AG10803 (cell line): ENCODE measurements around the gene PFN4.
"Not testable (repeated sequence)": the region's sequence is repeated elsewhere in the genome, so short reads cannot be mapped to it uniquely, and the experiment has no call there.

ENCODE experiments used
- DNase-seq: peaks from one replicate; pipeline ENCODE4 v3.0.0; 2010; ENCODE audit warnings: low read depth
- H3K4me3 ChIP-seq: 2 replicates; pipeline ENCODE4 v1.5.1; 2011; ENCODE audit warnings: mild to moderate bottlenecking, low read length, control low read depth
- CTCF ChIP-seq: conservative IDR thresholded peaks from 2 replicates; pipeline ENCODE4 v1.5.1; 2011; ENCODE audit warnings: mild to moderate bottlenecking, low read length, control low read depth, inconsistent platforms

PFN4 gene

DNA sequence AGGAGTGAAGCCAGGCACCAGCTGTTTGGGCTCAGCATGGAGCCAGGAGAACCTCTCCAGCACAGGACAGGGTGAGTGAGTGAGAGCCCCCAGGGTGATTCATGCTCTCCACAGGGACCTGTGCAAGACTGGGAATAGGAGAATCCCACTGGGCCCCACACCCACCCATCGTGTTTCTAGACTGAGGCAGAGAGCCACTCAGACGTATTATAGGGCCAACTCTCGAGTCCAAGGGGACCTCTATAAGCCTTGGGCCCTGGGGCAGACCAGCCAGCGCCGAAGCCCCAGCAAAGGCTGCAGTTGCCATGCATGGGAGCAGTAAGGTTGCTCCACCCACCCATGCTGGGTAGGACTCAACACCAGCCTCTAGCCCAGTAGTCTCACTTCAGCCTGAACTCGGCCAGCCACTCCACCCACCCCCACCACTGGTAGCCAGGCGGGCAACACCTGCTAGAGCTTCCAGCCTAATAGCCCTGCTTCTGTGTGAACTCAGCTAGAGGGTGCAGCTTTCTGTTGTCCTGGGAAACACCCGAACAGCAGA lies 19.0 kb downstream of the PFN4 start:
- no peak for DNase-seq
- H3K4me3 ChIP-seq, result no peak overlapping the region

DNA sequence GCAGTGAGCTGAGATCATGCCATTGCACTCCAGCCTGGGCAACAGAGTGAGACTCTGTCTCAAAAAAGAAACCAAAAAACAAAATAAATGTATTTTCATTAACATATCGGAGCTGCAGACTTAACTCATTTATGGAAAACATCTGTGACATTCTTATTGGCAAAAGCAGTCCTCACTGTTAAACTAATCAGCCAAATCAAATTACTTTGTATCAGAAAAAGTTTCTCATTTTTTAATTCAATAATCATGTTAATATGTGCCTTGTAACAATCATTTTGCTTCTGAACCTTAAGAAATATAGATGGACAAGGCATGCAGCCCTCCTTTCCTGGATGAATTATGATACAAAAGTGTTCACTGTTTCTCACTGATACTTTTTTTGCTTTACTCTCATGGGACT lies 20.5 kb downstream of the PFN4 start:
- no peak for TF ChIP-seq CTCF
- no peak overlapping the region for H3K4me3 ChIP-seq
- DNase-seq, result no peak

More for the DNA sequence above, 19.0 kb downstream of the PFN4 start:
- TF ChIP-seq CTCF, result no peak

DNA sequence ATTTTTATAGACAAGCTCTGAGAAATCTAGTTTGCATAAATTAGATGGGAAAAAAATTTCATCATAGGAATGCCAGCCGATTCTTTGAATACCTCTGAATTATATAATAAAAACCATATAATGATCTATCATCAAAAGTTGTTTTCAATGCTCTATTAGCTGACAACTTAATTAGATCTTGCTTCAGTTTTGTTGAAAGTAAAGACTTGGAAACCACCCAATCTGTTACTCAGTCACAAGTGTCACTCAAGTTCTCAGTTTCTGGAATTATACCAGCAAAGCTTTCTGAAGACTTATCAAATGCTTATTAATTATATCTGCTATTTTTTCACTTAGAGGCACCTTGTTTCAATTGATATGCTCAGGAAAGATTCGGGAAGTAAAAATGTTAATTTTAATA lies 21.1 kb downstream of the PFN4 start:
- no peak for TF ChIP-seq CTCF
- no peak for DNase-seq
- no peak overlapping the region for H3K4me3 ChIP-seq

DNA sequence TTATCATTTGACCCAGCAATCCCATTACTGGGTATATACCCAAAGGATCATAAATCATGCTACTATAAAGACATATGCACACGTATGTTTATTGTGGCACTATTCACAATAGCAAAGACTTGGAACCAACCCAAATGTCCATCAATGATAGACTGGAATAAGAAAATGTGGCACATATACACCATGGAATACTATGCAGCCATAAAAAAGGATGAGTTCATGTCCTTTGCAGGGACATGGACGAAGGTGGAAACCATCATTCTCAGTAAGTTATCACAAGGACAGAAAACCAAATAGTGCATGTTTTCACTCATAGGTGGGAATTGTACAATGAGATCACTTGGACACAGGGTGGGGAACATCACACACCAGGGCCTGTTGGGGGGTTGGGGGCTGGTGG lies 22.4 kb downstream of the PFN4 start:
- DNase-seq, result not testable (repeated sequence)

GRCh38 chr2:24095171-24095677 lies 27.9 kb downstream of the PFN4 start:
- H3K4me3 ChIP-seq, DNase-seq: not testable (repeated sequence)

More for the DNA sequence above, 22.4 kb downstream of the PFN4 start:
- H3K4me3 ChIP-seq, result not testable (repeated sequence)

GRCh38 chr2:24093270-24093669 lies 29.9 kb downstream of the PFN4 start:
- DNase-seq, H3K4me3 ChIP-seq: not testable (repeated sequence)

GRCh38 chr2:24088821-24089359 lies 34.2 kb downstream of the PFN4 start:
- no peak for DNase-seq
- no peak for TF ChIP-seq CTCF
- no peak overlapping the region for H3K4me3 ChIP-seq

GRCh38 chr2:24087032-24087431 lies 36.1 kb downstream of the PFN4 start:
- no peak for DNase-seq
- TF ChIP-seq CTCF, result no peak
- H3K4me3 ChIP-seq, result no peak overlapping the region

DNA sequence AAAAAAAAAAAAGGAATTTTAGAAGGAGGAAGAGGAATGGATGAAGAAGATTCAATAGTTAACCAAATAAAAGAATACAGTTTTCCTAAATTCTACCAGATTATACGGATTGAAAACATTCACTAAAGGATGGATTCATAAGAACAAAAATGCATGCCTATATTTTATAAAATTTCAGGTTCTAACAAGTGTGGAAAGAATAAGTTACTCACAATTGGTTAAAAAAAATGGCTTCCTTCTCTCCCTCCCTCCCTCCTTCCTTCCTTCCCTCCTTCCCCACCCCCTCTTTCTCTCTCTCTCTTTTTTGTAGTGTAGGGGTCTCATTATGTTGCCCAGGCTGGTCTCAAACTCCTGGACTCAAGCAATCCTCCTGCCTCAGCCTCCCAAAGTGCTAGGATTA lies 36.9 kb downstream of the PFN4 start:
- no peak for TF ChIP-seq CTCF
- no peak overlapping the region for H3K4me3 ChIP-seq
- DNase-seq, result no peak
